GM21529 (cell line): ENCODE measurements around the gene MGA.
A peak's percentile ranks its signal among the peaks of the same experiment; 100 is the strongest.

Experiments
- ATAC-seq: cut with Tn5 transposase; IDR thresholded peaks from one replicate; pipeline ENCODE4 v1.9.1; 2021; ENCODE audit not compliant: unreplicated experiment

Gene MGA

DNA sequence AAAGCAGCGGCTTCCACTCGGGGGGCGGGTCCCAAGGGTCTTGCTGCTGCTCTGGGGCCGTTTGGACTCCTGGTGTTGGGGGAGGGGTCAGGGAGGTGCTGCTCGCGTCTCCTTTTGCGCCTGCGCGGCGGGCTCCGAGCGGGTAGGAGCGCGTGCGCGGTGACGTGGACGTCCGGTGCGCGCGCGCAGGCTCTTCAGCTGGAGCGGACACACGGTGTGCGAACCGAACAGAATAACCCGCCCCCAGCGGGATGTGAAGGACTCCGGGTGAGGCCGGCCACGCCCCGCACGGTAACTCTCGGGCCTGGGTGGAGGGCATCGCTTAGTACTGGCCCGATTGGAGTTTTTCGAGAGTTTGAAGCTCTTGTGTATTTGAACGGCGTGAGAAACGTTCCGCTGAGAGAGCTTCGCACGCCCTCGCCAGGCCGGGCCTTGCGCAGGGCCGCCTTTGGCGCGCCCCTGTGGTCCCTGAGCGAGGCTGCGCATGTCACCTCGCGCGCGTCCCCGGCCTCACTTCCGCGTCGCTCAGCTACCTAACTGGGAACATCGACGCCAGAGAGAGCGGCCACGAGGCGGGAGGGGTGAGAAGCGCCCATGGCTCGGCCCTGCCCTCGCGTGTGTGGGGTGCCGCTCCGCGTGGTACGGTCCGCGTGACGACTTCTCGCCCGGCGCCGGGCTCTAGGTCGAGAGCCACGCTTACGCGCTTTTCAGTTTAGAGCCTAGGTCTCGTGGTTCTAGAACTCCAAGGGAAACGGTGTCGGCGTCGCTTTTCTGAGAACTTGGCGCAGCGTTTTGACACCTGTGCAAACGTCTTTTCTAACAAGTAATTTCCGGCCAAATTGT is at the start of gene MGA:
TSS of gene MGA (plus strand) at position 171 of the 843 bp plus-strand sequence.
- ATAC-seq = peak; percentile 65

- no peak for ATAC-seq
Observed at GRCh38 chr15:41620536-41621199, 39.5 kb upstream of the MGA start.

DNA sequence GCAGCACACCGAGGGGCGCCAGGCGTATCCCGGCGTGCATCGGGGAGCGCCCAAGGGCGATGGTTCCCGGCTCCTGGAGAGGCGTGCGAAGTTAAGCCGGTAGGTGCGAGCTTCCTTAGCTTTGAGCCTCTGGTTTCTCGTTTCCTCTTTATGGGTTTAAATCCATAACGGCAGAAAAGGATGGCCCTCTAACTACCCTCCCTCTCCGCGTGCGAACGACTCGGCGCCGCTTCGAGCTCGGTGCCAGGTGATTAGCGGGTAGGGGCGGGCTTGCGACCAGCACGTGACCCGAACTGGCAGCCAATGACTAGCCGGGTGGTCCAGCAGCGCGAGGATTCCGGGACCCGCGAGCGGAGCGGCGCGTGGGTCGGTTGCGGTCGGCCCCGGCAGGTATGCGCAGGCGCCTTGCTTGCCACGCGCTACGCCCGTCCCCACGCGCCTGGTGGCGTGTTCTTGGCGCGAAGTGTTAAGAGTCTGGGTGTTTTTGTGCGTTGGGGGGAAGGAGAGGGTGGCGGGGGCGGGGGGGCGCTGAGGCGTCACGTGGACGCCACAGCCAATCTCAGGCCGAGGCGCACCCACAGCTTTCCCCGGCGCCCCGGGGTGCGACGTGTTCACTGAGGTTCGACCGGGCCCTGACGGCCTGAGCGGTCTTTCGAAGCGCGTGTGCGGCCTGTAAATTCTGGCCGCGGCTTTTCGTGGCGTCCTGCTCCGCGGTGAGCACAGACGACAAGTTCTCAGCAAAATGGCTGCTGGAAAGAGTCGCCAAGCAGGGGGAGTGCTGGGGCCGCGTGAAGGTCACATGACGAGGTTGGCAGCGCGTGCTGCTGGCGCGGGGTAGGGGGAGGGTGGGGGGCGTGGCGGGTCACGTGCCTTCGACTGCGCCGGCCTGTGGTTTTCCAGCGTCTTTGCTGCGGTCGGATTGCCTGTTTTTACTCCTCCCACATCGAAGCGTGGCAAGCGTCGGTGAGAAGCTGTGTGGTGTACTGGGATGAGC is 38.7 kb upstream of the MGA start:
- no peak for ATAC-seq

- ATAC-seq = no peak
Observed at GRCh38 chr15:41622901-41623300, 37.3 kb upstream of the MGA start.

DNA sequence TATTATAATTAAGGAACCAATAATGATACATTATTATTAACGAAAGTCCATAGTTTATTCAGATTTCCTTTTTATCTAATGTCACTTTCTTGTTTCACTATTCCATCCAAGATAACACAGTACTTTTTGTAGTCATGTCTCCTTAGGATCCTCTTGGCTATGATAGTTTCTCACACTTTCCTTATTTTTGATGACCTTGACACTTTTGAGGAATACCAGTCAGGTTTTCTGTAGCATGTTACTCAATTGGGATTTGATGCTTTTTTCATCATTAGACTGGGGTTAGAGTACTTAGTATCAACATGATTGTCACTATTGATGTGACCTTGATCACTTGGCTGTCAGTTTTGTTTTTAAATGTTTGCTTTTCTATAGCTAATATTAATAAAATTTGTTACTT is 33.0 kb upstream of the MGA start:
- no peak for ATAC-seq

DNA sequence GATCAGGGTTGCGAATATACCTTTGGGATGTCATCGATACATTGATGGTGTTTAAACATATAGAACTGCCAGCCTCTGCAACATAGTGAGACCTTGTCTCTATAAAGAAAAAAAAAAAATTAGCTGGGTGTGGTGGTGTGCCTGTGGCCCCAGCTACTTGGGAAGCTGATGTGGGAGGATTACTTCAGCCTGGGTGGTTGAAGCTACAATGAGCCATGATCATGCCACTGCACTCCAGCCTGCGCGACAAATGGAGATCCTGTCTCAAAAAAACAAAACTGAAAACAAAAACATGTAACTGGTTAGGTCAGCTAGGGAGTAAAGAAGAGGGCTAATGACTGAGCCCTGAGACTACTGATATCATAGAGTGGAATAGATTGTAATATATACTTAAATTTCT is 30.7 kb upstream of the MGA start:
- ATAC-seq = no peak

- ATAC-seq = no peak
Observed at GRCh38 chr15:41629883-41630282, 30.3 kb upstream of the MGA start.

DNA sequence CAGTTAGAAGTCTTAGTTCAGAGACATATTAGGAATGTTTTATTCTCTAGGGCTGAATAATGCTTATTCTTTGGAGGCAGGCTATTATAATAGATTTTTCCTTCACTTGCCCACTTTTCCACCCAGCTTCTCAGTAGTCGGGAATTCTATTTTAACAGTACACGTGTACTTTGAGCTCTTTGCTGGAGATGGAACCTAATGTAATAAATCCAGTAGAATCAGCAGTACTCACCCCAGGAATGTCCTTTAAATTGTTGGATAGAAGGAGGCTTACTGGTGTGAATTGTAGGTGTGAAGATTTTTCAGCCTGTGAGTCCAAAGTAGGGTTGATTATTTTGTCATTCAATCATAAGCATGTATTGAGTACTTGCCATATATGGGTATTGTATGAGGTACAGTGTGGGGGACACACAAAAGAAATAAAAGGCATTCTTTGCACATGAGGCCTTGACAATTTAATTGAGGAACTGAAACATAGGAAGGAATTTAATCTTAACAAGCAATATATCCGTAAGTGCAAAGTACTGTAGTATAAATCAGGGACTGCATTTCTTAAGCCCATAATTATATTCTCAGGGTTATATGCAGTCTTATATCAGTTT is 29.5 kb upstream of the MGA start:
- ATAC-seq = no peak

GRCh38 chr15:41631880-41632470 is 28.2 kb upstream of the MGA start:
- no peak for ATAC-seq

DNA sequence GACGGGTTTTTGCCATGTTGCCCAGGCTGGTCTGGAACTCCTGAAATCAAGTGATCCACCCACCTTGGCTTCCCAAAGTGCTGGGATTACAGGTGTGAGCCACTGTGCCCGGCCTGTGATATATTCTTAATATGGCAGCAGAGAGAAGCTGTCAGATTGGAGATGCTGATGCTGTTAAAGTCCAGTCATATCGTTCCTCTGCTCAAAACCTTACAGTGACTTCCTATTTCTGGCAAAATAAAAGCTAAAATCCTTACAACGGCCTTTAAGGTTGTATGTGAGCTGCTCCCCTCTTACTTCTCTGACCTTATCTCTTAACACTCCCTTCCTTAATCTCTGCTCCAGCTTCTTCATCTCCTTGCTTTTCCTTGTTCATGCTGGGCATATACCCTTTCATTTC is 26.6 kb upstream of the MGA start:
- ATAC-seq = no peak

DNA sequence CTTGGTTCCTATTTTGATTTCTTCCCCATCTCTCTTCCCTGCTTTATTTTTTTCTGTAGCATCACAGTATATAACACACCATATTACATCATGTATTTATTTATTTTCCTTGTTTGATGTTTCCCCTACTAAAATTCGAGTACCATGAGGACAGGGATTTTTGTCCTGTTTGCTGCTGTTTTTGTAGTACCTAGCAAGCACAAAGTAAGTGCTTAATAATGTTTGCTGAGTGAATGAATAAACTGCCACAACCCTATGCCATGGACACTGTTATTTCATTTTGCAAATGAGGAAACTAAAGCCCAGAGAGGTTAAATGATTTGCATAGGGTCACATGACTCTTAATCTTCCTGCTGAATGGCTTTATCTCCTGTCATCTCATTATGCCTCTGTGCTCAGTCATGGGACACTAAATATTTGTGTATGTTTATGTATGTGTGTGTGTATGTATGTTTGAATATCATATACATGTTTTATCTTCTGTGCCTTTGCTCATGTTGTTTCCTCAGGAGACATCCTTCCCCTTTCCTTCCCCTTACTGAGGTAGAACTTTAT is 26.1 kb upstream of the MGA start:
- ATAC-seq = no peak

DNA sequence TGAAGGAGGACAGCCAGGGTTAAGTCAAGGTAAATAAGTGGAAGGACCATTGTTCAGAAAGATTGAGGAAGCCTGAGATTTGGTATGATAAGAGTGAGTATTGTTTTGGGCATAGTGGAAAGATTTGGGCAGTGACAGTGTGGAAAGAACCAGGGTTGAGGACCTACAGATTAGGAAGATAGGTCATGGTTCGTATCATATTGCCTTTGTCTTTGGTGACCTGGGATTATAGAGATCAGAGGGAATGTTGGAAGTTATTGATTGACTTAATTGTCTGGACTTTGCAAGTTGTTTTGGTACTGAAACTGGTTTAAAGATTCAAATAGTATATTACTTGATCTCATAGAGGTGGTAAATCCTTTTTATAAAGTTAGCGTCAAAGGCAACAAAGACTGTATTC is 23.1 kb upstream of the MGA start:
- no peak for ATAC-seq

GRCh38 chr15:41640985-41641384 is 19.2 kb upstream of the MGA start:
- ATAC-seq = no peak

GRCh38 chr15:41647262-41647661 is 12.9 kb upstream of the MGA start:
- no peak for ATAC-seq

- ATAC-seq = no peak
Observed at GRCh38 chr15:41648097-41648496, 12.1 kb upstream of the MGA start.

GRCh38 chr15:41648770-41649169 is 11.4 kb upstream of the MGA start:
- no peak for ATAC-seq

DNA sequence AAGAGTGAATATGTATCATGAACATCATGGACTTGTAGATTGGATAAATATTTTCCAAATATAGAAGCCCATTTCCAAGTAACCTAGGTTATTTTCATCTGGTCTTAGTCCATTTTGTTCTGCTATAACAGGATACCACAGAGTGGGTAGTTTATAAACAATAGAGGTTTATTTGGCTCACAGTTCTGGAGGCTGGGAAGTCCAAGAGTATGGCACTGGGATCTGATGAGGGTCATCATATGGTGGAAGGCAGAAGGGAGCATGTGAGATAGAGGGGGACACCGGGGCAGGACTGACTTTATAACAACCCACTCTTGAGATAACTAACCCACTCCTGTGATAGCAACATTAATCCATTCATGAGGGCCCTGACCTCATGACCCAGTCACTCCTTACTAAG is 9.4 kb upstream of the MGA start:
- no peak for ATAC-seq

DNA sequence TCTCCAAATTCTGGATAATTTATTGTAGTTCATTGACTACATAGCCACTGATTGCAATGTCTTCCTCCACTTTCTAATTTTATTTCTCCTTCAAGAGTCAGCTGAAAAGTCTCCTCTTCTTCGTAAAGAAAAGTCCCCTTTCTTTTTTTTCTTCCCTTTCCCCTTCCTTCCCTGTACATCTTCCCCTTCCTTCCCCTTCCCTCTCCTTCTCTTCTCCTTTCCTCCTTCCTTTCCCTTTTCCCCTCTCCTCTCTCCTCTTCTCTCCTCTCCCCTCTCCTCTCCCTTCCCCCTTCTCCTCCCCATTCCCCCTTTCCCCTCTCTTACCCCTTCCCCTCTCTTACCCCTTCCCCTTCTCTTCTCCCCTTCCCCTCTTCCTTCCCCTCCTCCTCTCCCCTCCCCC is 8.8 kb upstream of the MGA start:
- ATAC-seq = no peak

DNA sequence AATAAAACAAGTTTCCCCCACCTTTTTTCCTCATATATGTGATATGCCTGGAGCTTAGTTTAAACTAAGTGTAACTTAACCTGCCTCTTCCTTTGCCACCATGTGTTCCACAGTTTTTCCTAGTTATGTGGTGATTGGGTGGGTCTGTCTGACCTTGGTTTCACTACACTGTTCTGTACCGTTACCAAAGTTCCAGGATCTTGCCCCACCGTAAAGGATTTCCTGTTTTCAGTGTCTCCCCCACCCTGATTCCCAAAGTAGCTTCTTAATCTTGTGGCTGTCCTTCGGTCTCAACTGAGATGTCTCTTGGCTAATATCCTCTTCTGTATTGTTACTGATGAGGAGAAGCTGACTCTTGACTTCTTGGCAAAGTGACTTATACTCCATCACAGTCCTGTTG is 6.4 kb upstream of the MGA start:
- no peak for ATAC-seq

DNA sequence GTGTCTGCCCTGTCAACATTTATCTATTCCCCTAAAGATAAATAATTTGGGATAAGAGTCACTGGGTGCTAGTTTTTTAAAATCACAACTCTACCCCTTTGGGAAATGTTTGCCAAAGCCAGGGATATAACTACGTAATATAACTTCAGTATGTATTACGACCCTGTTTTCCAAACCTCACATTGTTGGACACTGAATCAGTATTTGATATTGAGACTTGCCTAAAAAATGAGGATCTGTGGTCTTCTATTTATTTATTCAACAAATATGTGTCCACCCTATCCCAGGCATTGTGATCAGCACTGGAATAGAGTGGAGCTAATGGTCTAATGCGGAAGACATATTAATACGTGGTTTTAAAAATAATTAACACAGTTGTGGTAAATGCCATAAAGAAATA is 4.5 kb upstream of the MGA start:
- ATAC-seq = no peak
